ENCODE results near the gene VTI1A. TPM values are rescaled to one million over a fixed set of nuclear protein-coding genes. Genes with fewer than 3 reads are reported as not detected.

Gene VTI1A
- total and polyA plus RNA-seq, 2 of the 8 experiments (the other 6 are each of a cell fraction or from before 2014, with no cell fraction given): 6.0 to 20.0 TPM

DNA sequence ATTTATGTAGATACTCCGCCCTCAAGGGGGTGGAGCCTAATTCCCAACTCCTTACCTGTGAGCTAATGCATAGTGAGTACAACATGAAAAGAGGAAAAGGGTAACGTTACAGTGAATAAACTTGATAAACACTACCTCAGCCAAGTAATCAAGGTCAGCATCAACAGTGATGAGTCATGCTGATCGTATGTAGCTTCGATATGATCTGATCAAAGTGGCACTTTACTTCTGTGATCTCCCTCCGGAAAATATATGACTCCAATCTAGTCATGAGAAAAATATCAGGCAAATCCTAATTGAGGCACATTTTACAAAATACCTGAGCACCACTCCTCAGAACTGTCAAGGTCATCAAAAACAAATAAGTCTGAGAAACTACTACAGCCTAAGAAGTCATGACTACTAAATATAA is 70.4 kb downstream of the VTI1A start (continued):
- TF ChIP-seq SAP30 (IDR thresholded peaks at IDR 0.05; ENCODE audit: insufficient read depth, insufficient replicate concordance, low read length) (no peak), FOSL1 (IDR thresholded peaks at IDR 0.05; ENCODE audit: insufficient read depth, low read depth, low read length) (no peak)
